ENCODE data around the gene TEX11. TPM values are rescaled to one million over a fixed set of nuclear protein-coding genes. Genes with fewer than 3 reads are reported as not detected.
A peak's percentile ranks its signal among the peaks of the same experiment; 100 is the strongest.

The TEX11 gene
- total and polyA plus RNA-seq, 2 experiments from 2014 or later = 0.60 to 1.0 TPM

DNA sequence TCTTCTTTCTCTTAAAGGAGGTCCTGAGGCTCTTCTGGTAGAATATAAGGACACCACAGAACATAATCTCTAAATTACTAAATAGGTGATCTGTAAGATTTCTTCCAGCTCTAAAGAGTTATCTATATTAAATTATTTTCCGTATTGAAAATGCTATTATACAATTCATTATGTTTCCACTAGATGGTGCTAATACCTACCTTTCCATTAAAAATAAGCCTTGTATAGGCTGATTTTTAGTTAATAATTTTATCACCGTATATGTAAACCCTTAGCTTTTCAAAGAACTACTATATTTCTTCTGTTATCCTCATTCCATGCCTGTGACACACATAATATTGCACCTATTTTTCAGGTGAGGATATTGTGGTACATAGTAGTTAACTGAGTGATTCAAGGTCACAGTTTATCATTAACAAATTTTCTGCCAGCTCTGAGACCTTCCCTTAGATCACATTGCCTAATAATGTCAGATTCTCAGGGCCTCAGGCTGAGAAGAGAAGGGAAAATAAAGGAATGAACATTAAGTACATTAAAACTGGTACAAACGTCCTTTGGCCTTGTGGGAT, 138.8 kb downstream of the TEX11 start:
- Histone ChIP-seq H3K36me3 (ENCODE audit: insufficient read depth) (no peaks in the 10 kb centered on the region), H3K79me2 (replicated peaks; ENCODE audit: insufficient read depth) (no peaks in the 10 kb centered on the region), H2AFZ (no peak overlapping the region), H3K4me3 (no peak overlapping the region), H3K27ac (ENCODE audit: low read depth) (no peak overlapping the region), H3K4me2 (no peak overlapping the region), H3F3A (replicated peaks; ENCODE audit: low read depth) (no peaks in the 10 kb centered on the region), H3K4me1 (ENCODE audit: insufficient read depth) (no peaks in the 10 kb centered on the region), H4K20me1 (replicated peaks; ENCODE audit: insufficient read depth) (no peaks in the 10 kb centered on the region), H3K27me3 (ENCODE audit: insufficient read depth) (no peaks in the 10 kb centered on the region), H3K9me2 (ENCODE audit: insufficient read depth) (no peaks in the 10 kb centered on the region)
- peaks cover 4% of the 10 kb centered on the region; the same call in 1 of the 3 replicates for H3K9me3 Mint-ChIP-seq
- no peak overlapping the region for H3K4me3 Mint-ChIP-seq
- no peak overlapping the region for H3K27ac Mint-ChIP-seq
- TF ChIP-seq, protein P1, sequence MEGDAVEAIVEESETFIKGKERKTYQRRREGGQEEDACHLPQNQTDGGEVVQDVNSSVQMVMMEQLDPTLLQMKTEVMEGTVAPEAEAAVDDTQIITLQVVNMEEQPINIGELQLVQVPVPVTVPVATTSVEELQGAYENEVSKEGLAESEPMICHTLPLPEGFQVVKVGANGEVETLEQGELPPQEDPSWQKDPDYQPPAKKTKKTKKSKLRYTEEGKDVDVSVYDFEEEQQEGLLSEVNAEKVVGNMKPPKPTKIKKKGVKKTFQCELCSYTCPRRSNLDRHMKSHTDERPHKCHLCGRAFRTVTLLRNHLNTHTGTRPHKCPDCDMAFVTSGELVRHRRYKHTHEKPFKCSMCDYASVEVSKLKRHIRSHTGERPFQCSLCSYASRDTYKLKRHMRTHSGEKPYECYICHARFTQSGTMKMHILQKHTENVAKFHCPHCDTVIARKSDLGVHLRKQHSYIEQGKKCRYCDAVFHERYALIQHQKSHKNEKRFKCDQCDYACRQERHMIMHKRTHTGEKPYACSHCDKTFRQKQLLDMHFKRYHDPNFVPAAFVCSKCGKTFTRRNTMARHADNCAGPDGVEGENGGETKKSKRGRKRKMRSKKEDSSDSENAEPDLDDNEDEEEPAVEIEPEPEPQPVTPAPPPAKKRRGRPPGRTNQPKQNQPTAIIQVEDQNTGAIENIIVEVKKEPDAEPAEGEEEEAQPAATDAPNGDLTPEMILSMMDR (conservative IDR thresholded peaks at IDR 0.05; ENCODE audit: low read depth in 2 of 2) = peak in 1 of 2 experiments; percentile 57; a peak in 3 of 4 replicates
- no peak for TF ChIP-seq NANOG (IDR thresholded peaks at IDR 0.05; ENCODE audit: borderline replicate concordance)
- TF ChIP-seq, protein P2, sequence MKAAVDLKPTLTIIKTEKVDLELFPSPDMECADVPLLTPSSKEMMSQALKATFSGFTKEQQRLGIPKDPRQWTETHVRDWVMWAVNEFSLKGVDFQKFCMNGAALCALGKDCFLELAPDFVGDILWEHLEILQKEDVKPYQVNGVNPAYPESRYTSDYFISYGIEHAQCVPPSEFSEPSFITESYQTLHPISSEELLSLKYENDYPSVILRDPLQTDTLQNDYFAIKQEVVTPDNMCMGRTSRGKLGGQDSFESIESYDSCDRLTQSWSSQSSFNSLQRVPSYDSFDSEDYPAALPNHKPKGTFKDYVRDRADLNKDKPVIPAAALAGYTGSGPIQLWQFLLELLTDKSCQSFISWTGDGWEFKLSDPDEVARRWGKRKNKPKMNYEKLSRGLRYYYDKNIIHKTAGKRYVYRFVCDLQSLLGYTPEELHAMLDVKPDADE (IDR thresholded peaks at IDR 0.05) = no peak
- H3K27me3 Mint-ChIP-seq (ENCODE audit: insufficient read depth, low read depth, poor library complexity) = no peaks in the 10 kb centered on the region
- 0 out of 3 replicates have a peak, but pooled peaks cover 4% of the 10 kb centered on the region for H3K36me3 Mint-ChIP-seq (ENCODE audit: low read depth)
- H3K4me1 Mint-ChIP-seq = no peaks in the 10 kb centered on the region
- ATAC-seq = no peak
- peak; percentile 4 for DNase-seq (ENCODE audit: low spot score)

DNA sequence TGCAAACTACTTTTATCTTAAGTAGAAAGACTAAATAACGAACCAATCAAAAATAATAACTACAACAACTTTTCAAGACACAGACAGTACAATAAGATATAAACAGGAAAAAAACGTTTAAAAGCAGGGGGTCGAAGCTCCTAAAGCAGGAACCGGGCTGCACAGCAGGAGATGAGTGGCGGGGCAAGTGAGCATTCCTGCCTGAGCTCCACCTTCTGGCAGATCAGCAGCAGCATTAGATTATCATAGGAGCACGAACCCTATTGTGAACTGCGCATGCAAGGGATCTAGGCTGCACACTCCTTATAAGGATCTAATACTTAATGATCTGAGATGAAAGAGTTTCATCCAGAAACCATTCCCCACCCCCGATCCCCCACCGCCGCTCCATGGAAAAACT, 146.2 kb downstream of the TEX11 start:
- Histone ChIP-seq H3F3A (replicated peaks; ENCODE audit: low read depth) (no peaks in the 10 kb centered on the region), H3K79me2 (replicated peaks; ENCODE audit: insufficient read depth) (no peaks in the 10 kb centered on the region), H3K36me3 (ENCODE audit: insufficient read depth) (no peaks in the 10 kb centered on the region), H3K27ac (ENCODE audit: low read depth) (no peak overlapping the region), H3K9me2 (ENCODE audit: insufficient read depth) (no peaks in the 10 kb centered on the region), H3K4me2 (no peak overlapping the region), H2AFZ (0 out of 2 replicates have a peak overlapping the region, but pooled peaks have one; percentile 23), H4K20me1 (replicated peaks; ENCODE audit: insufficient read depth) (no peaks in the 10 kb centered on the region), H3K27me3 (ENCODE audit: insufficient read depth) (no peaks in the 10 kb centered on the region), H3K4me1 (ENCODE audit: insufficient read depth) (no peaks in the 10 kb centered on the region), H3K4me3 (no peak overlapping the region)
- H3K4me3 Mint-ChIP-seq = no peak overlapping the region
- no peaks in the 10 kb centered on the region; the same call in 2 of the 3 replicates for H3K36me3 Mint-ChIP-seq (ENCODE audit: low read depth)
- ATAC-seq (0 out of 3 replicates have a peak, but pooled peaks have one; percentile 27), DNase-seq (ENCODE audit: low spot score) (peak; percentile 31)
- no peaks in the 10 kb centered on the region for H3K27me3 Mint-ChIP-seq (ENCODE audit: insufficient read depth, low read depth, poor library complexity)
- H3K9me3 Mint-ChIP-seq = peaks cover 4% of the 10 kb centered on the region; the same call in 2 of the 3 replicates
- H3K27ac Mint-ChIP-seq = no peak overlapping the region
- TF ChIP-seq, protein P1 (conservative IDR thresholded peaks at IDR 0.05; ENCODE audit: low read depth in 2 of 2) = peak in 1 of 2 experiments; percentile 39; a peak in 2 of 4 replicates
- no peak for TF ChIP-seq STAT1 (IDR thresholded peaks at IDR 0.05; ENCODE audit: unreplicated experiment)
- peaks cover 4% of the 10 kb centered on the region; the same call in 2 of the 3 replicates for H3K4me1 Mint-ChIP-seq
